NCI-H1417 treated with DMSO at 0.1 percent for 48 hours (cell line): ENCODE results near the gene UGT2B11.
"Not testable (repeated sequence)": the region's sequence is repeated elsewhere in the genome, so short reads cannot be mapped to it uniquely, and the experiment has no call there.

Experiments used
- DNase-seq: peaks from one replicate; lab custom pipeline; 2025; lab: John Stamatoyannopoulos, UW

Gene UGT2B11

GRCh38 chr4:69169171-69169570 is 45.4 kb downstream of the UGT2B11 start:
- DNase-seq: not testable (repeated sequence)

GRCh38 chr4:69167300-69167699 is 47.2 kb downstream of the UGT2B11 start:
- no peak for DNase-seq

DNA sequence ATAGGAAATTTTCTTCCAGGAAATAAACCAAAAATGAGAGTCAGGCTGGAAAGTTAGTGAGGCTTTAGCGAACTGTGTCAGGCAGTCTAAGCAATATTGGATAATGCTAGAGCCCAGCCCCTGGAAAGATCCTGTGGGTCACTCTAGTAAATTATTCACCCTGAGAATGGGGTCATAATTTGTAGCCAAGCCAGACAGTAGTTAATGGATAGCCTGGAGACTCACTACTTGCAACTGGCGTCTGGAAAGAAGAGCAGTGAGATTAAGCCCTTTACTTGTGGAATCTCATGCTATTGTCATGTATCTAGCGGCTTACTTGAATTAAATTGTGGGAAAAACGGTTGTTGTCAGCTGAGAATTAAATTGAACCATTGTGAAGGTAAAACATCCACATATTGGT is 48.2 kb downstream of the UGT2B11 start:
- DNase-seq: not testable (repeated sequence)

- not testable (repeated sequence) for DNase-seq
Observed at GRCh38 chr4:69165707-69166106, 48.8 kb downstream of the UGT2B11 start.

GRCh38 chr4:69156913-69157312 is 57.6 kb downstream of the UGT2B11 start:
- no peak for DNase-seq

- DNase-seq: no peak
Observed at GRCh38 chr4:69154021-69154420, 60.5 kb downstream of the UGT2B11 start.
